ENCODE measurements around the gene SOX11. TPM values are rescaled to one million over a fixed set of nuclear protein-coding genes. Genes with fewer than 3 reads are reported as not detected.

SOX11 gene
- total RNA-seq, 1 donor from 2014 or later = 576 TPM

DNA sequence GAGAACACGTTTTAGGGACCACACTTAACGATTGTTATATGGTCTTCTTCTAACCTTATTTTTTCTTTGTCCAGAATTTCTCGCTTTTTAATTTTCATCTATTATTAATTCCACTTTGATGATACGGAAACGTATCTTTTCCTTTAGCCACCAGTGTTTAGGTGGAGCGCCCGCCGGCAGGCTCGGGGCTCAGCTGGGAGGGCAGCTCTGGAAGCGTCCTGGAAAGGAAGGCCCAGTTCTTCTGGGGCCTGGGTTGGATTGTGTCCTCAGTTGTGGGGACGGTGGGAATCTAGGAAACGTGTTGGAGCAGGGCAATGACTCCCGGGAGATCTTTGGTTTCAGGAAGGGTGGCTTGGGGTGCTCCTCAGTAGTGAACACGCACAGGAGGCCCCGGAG, 19.4 kb upstream of the SOX11 start:
- Mint-ChIP-seq H3K4me1 (ENCODE audit: low read depth, unreplicated experiment) (peaks cover 24% of the 10 kb centered on the region), H3K36me3 (ENCODE audit: unreplicated experiment) (no peaks in the 10 kb centered on the region), H3K4me3 (ENCODE audit: unreplicated experiment) (peak overlapping the region; percentile 81)

GRCh38 chr2:5673145-5674025, 18.8 kb upstream of the SOX11 start:
- peak; percentile 81 for DNase-seq
- Mint-ChIP-seq H3K4me3 (ENCODE audit: unreplicated experiment) (peak overlapping the region; percentile 85), H3K9me3 (ENCODE audit: unreplicated experiment) (peaks cover 8% of the 10 kb centered on the region), H3K27ac (ENCODE audit: unreplicated experiment) (peak overlapping the region; percentile 94), H3K36me3 (ENCODE audit: unreplicated experiment) (no peaks in the 10 kb centered on the region), H3K27me3 (ENCODE audit: unreplicated experiment) (peaks cover 9% of the 10 kb centered on the region), H3K4me1 (ENCODE audit: low read depth, unreplicated experiment) (peaks cover 24% of the 10 kb centered on the region)
- TF ChIP-seq CTCF (IDR thresholded peaks at IDR 0.05; ENCODE audit: partially characterized antibody, unreplicated experiment) = no peak

More for the DNA sequence above, 19.4 kb upstream of the SOX11 start:
- peaks cover 9% of the 10 kb centered on the region for H3K27me3 Mint-ChIP-seq (ENCODE audit: unreplicated experiment)
- H3K9me3 Mint-ChIP-seq (ENCODE audit: unreplicated experiment) = peaks cover 8% of the 10 kb centered on the region
- no peak for TF ChIP-seq CTCF (IDR thresholded peaks at IDR 0.05; ENCODE audit: partially characterized antibody, unreplicated experiment)
- DNase-seq = no peak
- H3K27ac Mint-ChIP-seq (ENCODE audit: unreplicated experiment) = peak overlapping the region; percentile 94

- H3K27ac Mint-ChIP-seq (ENCODE audit: unreplicated experiment) = peak overlapping the region; percentile 93
- no peak for TF ChIP-seq CTCF (IDR thresholded peaks at IDR 0.05; ENCODE audit: partially characterized antibody, unreplicated experiment)
- peaks cover 9% of the 10 kb centered on the region for H3K27me3 Mint-ChIP-seq (ENCODE audit: unreplicated experiment)
- no peaks in the 10 kb centered on the region for H3K36me3 Mint-ChIP-seq (ENCODE audit: unreplicated experiment)
- peaks cover 24% of the 10 kb centered on the region for H3K4me1 Mint-ChIP-seq (ENCODE audit: low read depth, unreplicated experiment)
- DNase-seq = no peak
- H3K4me3 Mint-ChIP-seq (ENCODE audit: unreplicated experiment) = peak overlapping the region; percentile 85
- peaks cover 8% of the 10 kb centered on the region for H3K9me3 Mint-ChIP-seq (ENCODE audit: unreplicated experiment)
These were observed 18.2 kb upstream of the SOX11 start for GRCh38 chr2:5674026-5674340.

DNA sequence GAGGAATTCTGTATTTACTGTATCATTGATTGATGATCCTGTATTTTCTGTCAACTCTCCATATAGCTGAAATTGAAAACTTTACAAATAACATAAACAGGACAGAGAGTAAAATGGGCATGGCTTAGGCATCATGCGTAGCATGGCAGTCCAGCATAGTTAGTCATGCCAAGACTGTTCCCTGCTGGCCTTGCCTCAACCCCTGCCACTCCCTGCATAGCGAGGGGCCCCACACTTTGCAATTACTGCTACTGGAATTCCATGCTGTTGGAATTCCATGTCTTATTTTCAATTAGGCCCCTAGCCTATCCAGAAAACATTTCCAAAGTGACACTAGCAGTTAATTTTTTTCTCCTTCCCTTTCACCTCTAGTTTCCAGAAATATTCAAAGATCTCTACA, 15.1 kb upstream of the SOX11 start:
- DNase-seq = no peak
- H3K27ac Mint-ChIP-seq (ENCODE audit: unreplicated experiment) = no peak overlapping the region
- peaks cover 8% of the 10 kb centered on the region for H3K36me3 Mint-ChIP-seq (ENCODE audit: unreplicated experiment)
- H3K4me1 Mint-ChIP-seq (ENCODE audit: low read depth, unreplicated experiment) = peaks cover 24% of the 10 kb centered on the region
- peaks cover 8% of the 10 kb centered on the region for H3K9me3 Mint-ChIP-seq (ENCODE audit: unreplicated experiment)
- no peak for TF ChIP-seq CTCF (IDR thresholded peaks at IDR 0.05; ENCODE audit: partially characterized antibody, unreplicated experiment)
- H3K27me3 Mint-ChIP-seq (ENCODE audit: unreplicated experiment) = peaks cover 9% of the 10 kb centered on the region
- no peak overlapping the region for H3K4me3 Mint-ChIP-seq (ENCODE audit: unreplicated experiment)

DNA sequence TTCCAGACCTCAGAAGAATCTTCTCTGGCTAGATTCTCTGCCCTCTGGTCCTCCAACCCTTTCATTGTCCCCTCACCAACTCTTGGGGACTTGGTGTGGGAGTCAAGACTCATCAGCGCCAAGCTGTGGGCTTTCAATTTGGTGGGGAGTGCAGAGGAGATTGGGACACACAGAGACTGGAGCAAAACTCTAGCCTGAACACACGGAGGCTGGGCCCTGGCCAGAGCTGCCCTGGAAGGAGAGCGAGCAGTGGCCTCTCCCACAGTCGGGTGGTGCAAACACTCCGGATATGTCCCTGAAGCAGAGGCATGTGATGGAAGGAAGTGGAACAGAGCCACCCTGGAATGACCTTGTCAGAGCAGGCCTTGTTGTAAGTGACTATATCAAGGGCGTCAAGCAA, 8.7 kb upstream of the SOX11 start:
- no peak overlapping the region for H3K4me3 Mint-ChIP-seq (ENCODE audit: unreplicated experiment)
- no peak for TF ChIP-seq CTCF (IDR thresholded peaks at IDR 0.05; ENCODE audit: partially characterized antibody, unreplicated experiment)
- H3K4me1 Mint-ChIP-seq (ENCODE audit: low read depth, unreplicated experiment) = peaks cover 6% of the 10 kb centered on the region
- H3K36me3 Mint-ChIP-seq (ENCODE audit: unreplicated experiment) = peaks cover 8% of the 10 kb centered on the region
- H3K27ac Mint-ChIP-seq (ENCODE audit: unreplicated experiment) = no peak overlapping the region
- no peaks in the 10 kb centered on the region for H3K27me3 Mint-ChIP-seq (ENCODE audit: unreplicated experiment)
- no peaks in the 10 kb centered on the region for H3K9me3 Mint-ChIP-seq (ENCODE audit: unreplicated experiment)
- no peak for DNase-seq

Measured in glutamatergic neuron (in vitro differentiated cells).